ENCODE results near the gene BLOC1S2. TPM values are rescaled to one million over a fixed set of nuclear protein-coding genes. Genes with fewer than 3 reads are reported as not detected.
A peak's percentile ranks its signal among the peaks of the same experiment; 100 is the strongest.

BLOC1S2 gene
- total RNA-seq, 4 donors from 2014 or later = 1.1 to 20.3 (median 13.4) TPM; not detected in 1

DNA sequence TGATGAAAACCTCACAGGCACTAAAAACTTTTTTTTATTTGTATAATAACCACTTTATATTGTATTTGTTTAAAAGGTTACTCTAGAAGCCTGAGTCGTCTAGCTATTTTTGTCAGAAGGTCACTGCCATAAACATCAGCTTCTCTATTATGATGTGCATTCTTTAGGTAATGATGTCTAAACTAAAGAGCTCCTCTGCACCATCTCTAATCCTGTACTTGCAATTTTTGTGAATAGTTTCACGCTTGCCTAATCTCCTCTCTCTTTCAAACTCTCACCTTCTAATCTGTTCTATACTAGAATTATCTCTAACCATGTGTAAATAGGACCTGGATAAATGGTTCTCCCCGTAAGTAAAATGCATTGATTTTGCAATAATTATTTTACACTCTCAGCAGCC is 46.6 kb downstream of the BLOC1S2 start:
- no peaks in the 10 kb centered on the region for H3K9me3 ChIP-seq
- intact Hi-C loops (cut with DNase I; ENCODE audit: low total_unique reads) = no loop called here
- 91% methylated on average over 3 of the region's 3 CpGs for WGBS, 2 donors (ENCODE audit: low coverage in 1 of 2)
- H3K4me1 ChIP-seq = no peaks in the 10 kb centered on the region
- TF ChIP-seq EP300 (IDR thresholded peaks at IDR 0.05; ENCODE audit: low read depth) (no peak), POLR2A (IDR thresholded peaks at IDR 0.05) (no peak), POLR2AphosphoS5 (IDR thresholded peaks at IDR 0.05) (no peak)
- TF ChIP-seq, protein P1, sequence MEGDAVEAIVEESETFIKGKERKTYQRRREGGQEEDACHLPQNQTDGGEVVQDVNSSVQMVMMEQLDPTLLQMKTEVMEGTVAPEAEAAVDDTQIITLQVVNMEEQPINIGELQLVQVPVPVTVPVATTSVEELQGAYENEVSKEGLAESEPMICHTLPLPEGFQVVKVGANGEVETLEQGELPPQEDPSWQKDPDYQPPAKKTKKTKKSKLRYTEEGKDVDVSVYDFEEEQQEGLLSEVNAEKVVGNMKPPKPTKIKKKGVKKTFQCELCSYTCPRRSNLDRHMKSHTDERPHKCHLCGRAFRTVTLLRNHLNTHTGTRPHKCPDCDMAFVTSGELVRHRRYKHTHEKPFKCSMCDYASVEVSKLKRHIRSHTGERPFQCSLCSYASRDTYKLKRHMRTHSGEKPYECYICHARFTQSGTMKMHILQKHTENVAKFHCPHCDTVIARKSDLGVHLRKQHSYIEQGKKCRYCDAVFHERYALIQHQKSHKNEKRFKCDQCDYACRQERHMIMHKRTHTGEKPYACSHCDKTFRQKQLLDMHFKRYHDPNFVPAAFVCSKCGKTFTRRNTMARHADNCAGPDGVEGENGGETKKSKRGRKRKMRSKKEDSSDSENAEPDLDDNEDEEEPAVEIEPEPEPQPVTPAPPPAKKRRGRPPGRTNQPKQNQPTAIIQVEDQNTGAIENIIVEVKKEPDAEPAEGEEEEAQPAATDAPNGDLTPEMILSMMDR (IDR thresholded peaks at IDR 0.05) = no peak
- in situ Hi-C loops (cut with MboI; ENCODE audit: low pct_ligation_motif_present in 1 of 4, low pct_unique_long_range_greater_than_20kb in 1 of 4, low sequenced_read_pairs in 3 of 4) = no loop called here
- no peak for DNase-seq
- H3K4me3 ChIP-seq = no peak overlapping the region
- H3K36me3 ChIP-seq = peaks cover 0 to 39% (median 19%) of the 10 kb centered on the region in 4 donors
- no peak overlapping the region for H3K27ac ChIP-seq
- no peaks in the 10 kb centered on the region for H3K27me3 ChIP-seq

DNA sequence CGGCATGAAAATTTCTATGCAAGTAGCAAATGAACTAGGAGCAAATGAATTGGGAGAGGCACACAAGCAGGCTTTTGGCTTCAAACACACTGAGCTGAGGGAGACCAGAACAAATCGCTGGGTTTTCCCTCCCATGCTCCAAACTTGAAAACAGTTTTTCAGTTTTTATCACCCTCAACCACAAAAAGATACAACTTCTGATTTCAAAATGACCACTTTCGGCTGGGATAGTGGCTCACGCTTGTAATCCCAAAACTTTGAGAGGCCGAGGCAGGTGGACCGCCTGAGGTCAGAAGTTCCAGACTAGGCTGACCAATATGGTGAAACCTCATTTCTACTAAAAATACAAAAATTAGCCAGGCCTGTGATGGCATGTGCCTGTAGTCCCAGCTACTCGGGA is 48.1 kb downstream of the BLOC1S2 start:
- WGBS, 2 donors (ENCODE audit: low coverage in 1 of 2) = 80 to 94% methylated on average over 5 to 7 of the region's 7 CpGs
- Histone ChIP-seq H3K27me3 (no peaks in the 10 kb centered on the region), H3K4me1 (no peaks in the 10 kb centered on the region), H3K36me3 (peaks cover 0 to 43% (median 18%) of the 10 kb centered on the region in 4 donors), H3K27ac (no peak overlapping the region), H3K4me3 (no peak overlapping the region), H3K9me3 (no peaks in the 10 kb centered on the region)
- DNase-seq = no peak
- in situ Hi-C loops (cut with MboI; ENCODE audit: low pct_ligation_motif_present in 1 of 4, low pct_unique_long_range_greater_than_20kb in 1 of 4, low sequenced_read_pairs in 3 of 4) = no loop called here
- TF ChIP-seq EP300 (IDR thresholded peaks at IDR 0.05; ENCODE audit: low read depth) = no peak
- no peak for TF ChIP-seq POLR2AphosphoS5 (IDR thresholded peaks at IDR 0.05)
- TF ChIP-seq POLR2A (IDR thresholded peaks at IDR 0.05) = no peak
- TF ChIP-seq, protein P1 (IDR thresholded peaks at IDR 0.05) = no peak
- intact Hi-C loops (cut with DNase I; ENCODE audit: low total_unique reads) = no loop called here

DNA sequence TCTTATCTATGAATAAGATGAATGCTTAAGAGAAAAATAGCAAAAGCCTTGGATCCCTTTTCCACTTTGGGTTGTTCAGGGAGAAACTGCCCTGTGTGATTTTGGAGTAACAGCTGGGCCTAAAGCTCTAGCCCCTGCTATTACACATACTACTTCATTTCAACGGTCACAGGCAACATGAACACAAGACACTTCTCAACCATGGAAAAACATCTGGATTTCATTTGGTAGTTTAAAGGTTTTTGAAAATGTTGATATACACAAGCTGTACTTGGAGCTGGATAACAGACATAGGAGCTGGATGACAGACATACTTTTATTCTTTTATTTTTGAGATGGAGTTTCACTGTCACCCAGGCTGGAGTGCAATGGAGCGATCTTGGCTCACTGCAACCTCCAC is 54.4 kb downstream of the BLOC1S2 start:
- Histone ChIP-seq H3K9me3 (no peaks in the 10 kb centered on the region), H3K27ac (no peak overlapping the region), H3K4me3 (no peak overlapping the region), H3K36me3 (peaks cover 0 to 24% (median 11%) of the 10 kb centered on the region in 4 donors), H3K27me3 (no peaks in the 10 kb centered on the region), H3K4me1 (peaks cover 4 to 20% (median 10%) of the 10 kb centered on the region in 4 donors)
- WGBS, 2 donors (ENCODE audit: low coverage in 1 of 2) = 50 to 90% methylated on average over 1 to 2 of the region's 2 CpGs
- TF ChIP-seq, protein P1 (IDR thresholded peaks at IDR 0.05) = no peak
- TF ChIP-seq POLR2AphosphoS5 (IDR thresholded peaks at IDR 0.05) = no peak
- no peak for TF ChIP-seq POLR2A (IDR thresholded peaks at IDR 0.05)
- no peak for TF ChIP-seq EP300 (IDR thresholded peaks at IDR 0.05; ENCODE audit: low read depth)
- in situ Hi-C loops (cut with MboI; ENCODE audit: low pct_ligation_motif_present in 1 of 4, low pct_unique_long_range_greater_than_20kb in 1 of 4, low sequenced_read_pairs in 3 of 4) = no loop called here
- DNase-seq = no peak
- intact Hi-C loops (cut with DNase I; ENCODE audit: low total_unique reads) = no loop called here

DNA sequence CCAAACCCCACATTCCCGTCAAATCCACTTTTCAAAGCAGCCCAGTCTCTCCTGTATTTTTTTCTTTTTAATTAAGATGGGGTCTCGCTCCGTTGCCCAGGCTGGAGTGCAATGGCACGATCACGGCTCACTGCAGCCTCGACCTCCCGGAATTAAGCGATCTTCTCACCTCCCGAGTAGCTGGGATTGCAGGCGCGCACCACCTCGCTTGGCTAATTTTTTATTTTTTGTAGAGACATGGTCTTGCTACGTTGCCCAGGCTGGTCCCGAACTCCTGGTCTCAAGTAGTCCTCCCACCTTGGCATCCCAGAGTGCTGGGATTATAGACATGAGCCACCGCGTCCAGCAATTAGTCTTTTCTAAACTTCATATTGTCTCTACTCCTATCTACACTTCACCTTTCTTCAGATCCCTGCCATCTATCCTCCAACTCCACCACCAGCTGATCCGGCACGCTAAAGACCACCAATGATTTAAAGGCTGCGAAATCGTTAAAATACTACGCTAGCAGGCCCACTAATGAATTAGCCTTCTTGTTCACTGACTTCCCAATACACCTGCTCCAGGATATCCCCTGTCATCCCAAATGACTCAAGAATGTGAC is 56.6 kb downstream of the BLOC1S2 start:
- Histone ChIP-seq H3K4me3 (peak overlapping the region; percentile 75 to 90 (median 86)), H3K4me1 (peaks cover 4 to 20% (median 10%) of the 10 kb centered on the region in 4 donors), H3K27me3 (no peaks in the 10 kb centered on the region), H3K27ac (peak overlapping the region; percentile 73 to 89 (median 86)), H3K9me3 (no peaks in the 10 kb centered on the region), H3K36me3 (peaks cover 0 to 22% (median 10%) of the 10 kb centered on the region in 4 donors)
- 64 to 71% methylated on average over 17 to 21 of the region's 21 CpGs for WGBS, 2 donors (ENCODE audit: low coverage in 1 of 2)
- no peak for DNase-seq
- TF ChIP-seq POLR2AphosphoS5 (IDR thresholded peaks at IDR 0.05) = no peak
- TF ChIP-seq, protein P1 (IDR thresholded peaks at IDR 0.05) = no peak
- TF ChIP-seq POLR2A (IDR thresholded peaks at IDR 0.05) = no peak
- no peak for TF ChIP-seq EP300 (IDR thresholded peaks at IDR 0.05; ENCODE audit: low read depth)
- intact Hi-C loops (cut with DNase I; ENCODE audit: low total_unique reads) = no loop called here
- in situ Hi-C loops (cut with MboI; ENCODE audit: low pct_ligation_motif_present in 1 of 4, low pct_unique_long_range_greater_than_20kb in 1 of 4, low sequenced_read_pairs in 3 of 4) = no loop called here

Data from transverse colon (tissue), 4 donors.